SK-N-MC (cell line): Measurements from ENCODE around the gene SETD9.

Experiments
- EZH2 ChIP-seq: fragments of 200-600 bp; sonication (generic); IDR thresholded peaks from one replicate; pipeline ENCODE4 v1.6.1; 2017; ENCODE audit warnings: antibody characterized with exemption
- POLR2AphosphoS5 ChIP-seq: IDR thresholded peaks from 2 replicates; pipeline ENCODE4 v1.6.1; 2012; ENCODE audit warnings: mild to moderate bottlenecking, low read depth, low read length, borderline replicate concordance

GRCh38 chr5:56908942-56909293, 478 bp upstream of the SETD9 start:
- TF ChIP-seq POLR2AphosphoS5 = no peak
- TF ChIP-seq EZH2 = no peak
